Right atrium auricular region (tissue), 2 donors: ENCODE measurements around the gene ZNF419. TPM values are rescaled to one million over a fixed set of nuclear protein-coding genes. Genes with fewer than 3 reads are reported as not detected.
"Not testable (repeated sequence)": the region's sequence is repeated elsewhere in the genome, so short reads cannot be mapped to it uniquely, and the experiment has no call there.

ENCODE experiments used
- DNase-seq: peaks from one replicate; pipeline ENCODE4 v3.0.0-alpha.2; 2019; ENCODE audit warnings: low spot score
- H3K27ac ChIP-seq, 2 donors: fragments of 200-600 bp; sonication (generic); 1 replicate in 1 of 2; 2 replicates in 1 of 2; pipeline ENCODE4 v1.5.1; 2016 to 2019
- H3K27me3 ChIP-seq, 2 donors: fragments of 200-600 bp; sonication (generic); one replicate each; pipeline versions ENCODE4 v1.5.1 to v1.6.0; 2017 to 2019
- H3K36me3 ChIP-seq: fragments of 200-600 bp; sonication (generic); one replicate; pipeline ENCODE4 v1.5.1; 2016
- H3K4me1 ChIP-seq, 2 donors: fragments of 200-600 bp; sonication (generic); one replicate each; pipeline versions ENCODE4 v1.5.1 to v1.6.0; 2017 to 2019
- H3K4me3 ChIP-seq, 2 donors: fragments of 200-600 bp; sonication (generic); 1 replicate in 1 of 2; 2 replicates in 1 of 2; pipeline ENCODE4 v1.5.1; 2017 to 2019; ENCODE audit warnings: mild to moderate bottlenecking in 1 of 2, moderate library complexity in 1 of 2
- H3K9me3 ChIP-seq, 2 donors: fragments of 200-600 bp; sonication (generic); one replicate each; pipeline ENCODE4 v1.5.1; 2019
- total RNA-seq, 2 donors: library from RNA; depleted of rRNA; stranded (reverse); fragments of >200 nt; gene quantifications; one replicate each; pipeline ENCODE4 v1.1.0, GENCODE V29; 2016
- TF ChIP-seq, protein P1 (sequence below), 2 donors: fragments of 200-600 bp; sonication (generic); IDR thresholded peaks; one replicate each; pipeline ENCODE4 v1.5.1; 2019; ENCODE audit warnings: antibody characterized with exemption in 2 of 2

The ZNF419 gene
- total RNA-seq, 2 donors from 2014 or later = 4.9 to 7.2 TPM

GRCh38 chr19:57506163-57506562 is 18.6 kb downstream of the ZNF419 start:
- H3K36me3 ChIP-seq = peaks cover 56% of the 10 kb centered on the region

DNA sequence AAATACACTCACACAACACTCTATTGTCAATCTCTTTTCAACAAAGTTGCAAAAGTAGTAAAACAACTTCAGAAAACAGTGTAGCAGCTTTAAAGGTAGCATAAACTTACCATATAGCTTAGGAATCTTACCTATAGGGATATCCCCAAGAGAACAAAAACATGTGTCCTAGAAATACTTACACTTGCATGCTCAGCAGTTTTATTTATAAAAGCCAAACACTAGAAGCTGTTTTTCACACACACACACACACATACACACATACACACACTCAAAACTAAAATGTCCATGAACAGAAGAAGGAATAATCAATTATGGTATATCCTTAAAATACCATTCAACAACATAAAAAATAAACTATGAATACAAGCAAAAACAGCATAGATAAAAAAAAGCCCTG is 23.9 kb downstream of the ZNF419 start:
- Histone ChIP-seq H3K27me3 (no peaks in the 10 kb centered on the region), H3K27ac (no peak overlapping the region), H3K4me3 (no peak overlapping the region), H3K9me3 (peaks cover 16 to 59% of the 10 kb centered on the region in 2 donors), H3K36me3 (peaks cover 32% of the 10 kb centered on the region), H3K4me1 (no peaks in the 10 kb centered on the region)
- TF ChIP-seq, protein P1, sequence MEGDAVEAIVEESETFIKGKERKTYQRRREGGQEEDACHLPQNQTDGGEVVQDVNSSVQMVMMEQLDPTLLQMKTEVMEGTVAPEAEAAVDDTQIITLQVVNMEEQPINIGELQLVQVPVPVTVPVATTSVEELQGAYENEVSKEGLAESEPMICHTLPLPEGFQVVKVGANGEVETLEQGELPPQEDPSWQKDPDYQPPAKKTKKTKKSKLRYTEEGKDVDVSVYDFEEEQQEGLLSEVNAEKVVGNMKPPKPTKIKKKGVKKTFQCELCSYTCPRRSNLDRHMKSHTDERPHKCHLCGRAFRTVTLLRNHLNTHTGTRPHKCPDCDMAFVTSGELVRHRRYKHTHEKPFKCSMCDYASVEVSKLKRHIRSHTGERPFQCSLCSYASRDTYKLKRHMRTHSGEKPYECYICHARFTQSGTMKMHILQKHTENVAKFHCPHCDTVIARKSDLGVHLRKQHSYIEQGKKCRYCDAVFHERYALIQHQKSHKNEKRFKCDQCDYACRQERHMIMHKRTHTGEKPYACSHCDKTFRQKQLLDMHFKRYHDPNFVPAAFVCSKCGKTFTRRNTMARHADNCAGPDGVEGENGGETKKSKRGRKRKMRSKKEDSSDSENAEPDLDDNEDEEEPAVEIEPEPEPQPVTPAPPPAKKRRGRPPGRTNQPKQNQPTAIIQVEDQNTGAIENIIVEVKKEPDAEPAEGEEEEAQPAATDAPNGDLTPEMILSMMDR (IDR thresholded peaks at IDR 0.05) = no peak
- DNase-seq = no peak

More at GRCh38 chr19:57506163-57506562, 18.6 kb downstream of the ZNF419 start:
- no peaks in the 10 kb centered on the region for H3K4me1 ChIP-seq
- no peak for DNase-seq
- H3K9me3 ChIP-seq = peaks cover 0 to 21% of the 10 kb centered on the region in 2 donors
- no peaks in the 10 kb centered on the region for H3K27me3 ChIP-seq
- TF ChIP-seq, protein P1 (IDR thresholded peaks at IDR 0.05) = no peak
- no peak overlapping the region for H3K4me3 ChIP-seq
- H3K27ac ChIP-seq = no peak overlapping the region

GRCh38 chr19:57512845-57513244 is 25.3 kb downstream of the ZNF419 start:
- Histone ChIP-seq H3K36me3 (peaks cover 18% of the 10 kb centered on the region), H3K27ac (no peak overlapping the region), H3K4me3 (no peak overlapping the region), H3K27me3 (no peaks in the 10 kb centered on the region), H3K9me3 (peaks cover 16 to 59% of the 10 kb centered on the region in 2 donors), H3K4me1 (no peaks in the 10 kb centered on the region)
- TF ChIP-seq, protein P1 (IDR thresholded peaks at IDR 0.05) = no peak
- DNase-seq = no peak

- Histone ChIP-seq H3K4me3 (no peak overlapping the region), H3K27ac (no peak overlapping the region), H3K4me1 (no peaks in the 10 kb centered on the region), H3K27me3 (no peaks in the 10 kb centered on the region), H3K36me3 (no peaks in the 10 kb centered on the region), H3K9me3 (peaks cover 16 to 41% of the 10 kb centered on the region in 2 donors)
- DNase-seq = no peak
- TF ChIP-seq, protein P1 (IDR thresholded peaks at IDR 0.05) = no peak
Observed at GRCh38 chr19:57515255-57515654, 27.7 kb downstream of the ZNF419 start.

- not testable (repeated sequence) for H3K4me3 ChIP-seq, H3K27ac ChIP-seq, H3K4me1 ChIP-seq, H3K27me3 ChIP-seq, DNase-seq, H3K36me3 ChIP-seq
- H3K9me3 ChIP-seq = peaks cover 8 to 19% of the 10 kb centered on the region in 2 donors
Observed at GRCh38 chr19:57518021-57518420, 30.5 kb downstream of the ZNF419 start.

DNA sequence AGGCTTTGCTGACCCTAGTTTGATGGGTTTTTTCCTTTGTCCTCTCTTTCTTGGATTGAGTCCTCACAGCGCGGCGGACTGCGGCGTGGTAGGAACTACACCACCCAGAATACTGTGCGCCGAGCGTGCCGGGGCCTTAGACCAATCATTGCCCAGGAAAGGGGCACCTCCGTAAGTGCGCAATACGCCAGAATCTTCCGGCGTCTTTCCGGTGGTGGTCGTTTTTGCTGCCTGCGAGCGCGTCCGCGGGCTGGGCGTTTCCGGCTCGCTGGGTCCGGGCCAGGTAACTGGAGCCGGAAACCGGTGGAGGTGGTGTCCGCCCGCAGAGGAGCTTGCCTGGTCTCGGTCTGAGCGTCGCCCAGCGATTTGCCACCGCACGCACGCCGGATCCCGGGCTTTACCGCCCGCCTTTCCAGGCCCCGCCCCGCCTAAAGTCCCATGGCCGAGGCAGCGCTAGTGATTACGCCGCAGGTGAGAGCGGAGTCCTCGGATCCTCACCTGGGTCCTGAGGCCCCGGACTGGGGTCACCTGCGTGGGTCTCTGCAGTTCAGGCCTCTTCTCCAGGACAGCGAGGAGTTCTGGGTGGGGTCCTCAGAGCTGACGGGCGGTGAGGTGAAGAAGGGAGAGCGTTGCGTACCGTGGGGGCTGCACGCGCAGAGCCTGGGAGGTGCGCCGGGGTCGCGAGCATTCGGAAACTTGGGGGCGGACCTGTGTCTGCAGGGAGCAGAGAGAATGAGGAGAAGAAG is 39.8 kb downstream of the ZNF419 start, which contains the start of gene ZNF549:
TSS of gene ZNF549 (plus strand) at position 221 of the 746 bp plus-strand sequence. CDS start at position 439, 218 bp downstream.
- H3K4me1 ChIP-seq = peaks cover 0 to 21% of the 10 kb centered on the region in 2 donors
- peak within 1 kb of the TSS; percentile 68 to 75 for H3K27ac ChIP-seq
- peak; percentile 93 for DNase-seq
- H3K36me3 ChIP-seq = peaks cover 13% of the 10 kb centered on the region
- no peaks in the 10 kb centered on the region for H3K27me3 ChIP-seq
- H3K9me3 ChIP-seq = peaks cover 0 to 21% of the 10 kb centered on the region in 2 donors
- peak within 1 kb of the TSS; percentile 78 to 90 for H3K4me3 ChIP-seq
- TF ChIP-seq, protein P1 (IDR thresholded peaks at IDR 0.05) = no peak
